Naive thymus-derived CD4-positive, alpha-beta T cell (primary cell): ENCODE data around the gene ABCA1. TPM values are rescaled to one million over a fixed set of nuclear protein-coding genes. Genes with fewer than 3 reads are reported as not detected.
"Not testable (repeated sequence)": the region's sequence is repeated elsewhere in the genome, so short reads cannot be mapped to it uniquely, and the experiment has no call there.

Experiments
- ATAC-seq: fragments of 150-1000 bp; cut with Tn5 transposase; 2 replicates; pipeline ENCODE4 v1.10.0; 2021; ENCODE audit warnings: mild to moderate bottlenecking, moderate library complexity
- CTCF ChIA-PET: fragments of 350-600 bp; sonication (Branson Sonifier 250); formaldehyde crosslinking; loops from one replicate; lab custom pipeline; 2021; ENCODE audit warnings: antibody characterized with exemption; lab: Charles Lee
- POLR2A ChIA-PET: fragments of 350-600 bp; sonication (Branson Sonifier 250); formaldehyde crosslinking; loops from one replicate; lab custom pipeline; 2021; ENCODE audit warnings: antibody characterized with exemption, inconsistent platforms; lab: Charles Lee
- DNase-seq, 9 donors: peaks; one replicate each; pipeline versions ENCODE4 v3.0.0 to v3.0.0-alpha.2; 2020 to 2022; ENCODE audit warnings: mixed read lengths in 1 of 9
- H3K27ac ChIP-seq: one replicate; pipeline ENCODE4 v1.7.0; 2013; ENCODE audit warnings: mild to moderate bottlenecking, low read depth, low read length, moderate library complexity
- H3K27me3 ChIP-seq, 2 donors: one replicate each; pipeline ENCODE4 v1.7.0; 2013; ENCODE audit warnings: low read length in 2 of 2, mild to moderate bottlenecking in 2 of 2, moderate library complexity in 2 of 2; ENCODE audit not compliant: control insufficient read depth in 2 of 2, insufficient read depth in 2 of 2
- H3K36me3 ChIP-seq, 3 experiments: 1 replicate in 2 of 3; 2 replicates in 1 of 3; pipeline ENCODE4 v1.7.0; 2013; ENCODE audit warnings: low read length in 3 of 3, mild to moderate bottlenecking in 3 of 3, moderate library complexity in 1 of 3; ENCODE audit not compliant: insufficient read depth in 3 of 3, control insufficient read depth in 2 of 3
- H3K4me1 ChIP-seq, 2 donors: one replicate each; pipeline ENCODE4 v1.7.0; 2013; ENCODE audit warnings: low read length in 2 of 2, mild to moderate bottlenecking in 2 of 2, moderate library complexity in 1 of 2; ENCODE audit not compliant: control insufficient read depth in 2 of 2, insufficient read depth in 2 of 2
- H3K4me3 ChIP-seq: 2 replicates; pipeline ENCODE4 v1.7.0; 2013; ENCODE audit warnings: mild to moderate bottlenecking, low read length
- H3K9me3 ChIP-seq, 3 experiments: 1 replicate in 2 of 3; 2 replicates in 1 of 3; pipeline ENCODE4 v1.7.0; 2013; ENCODE audit warnings: low read length in 3 of 3; ENCODE audit not compliant: control insufficient read depth in 2 of 3
- H3K27ac Mint-ChIP-seq, 9 donors: one replicate each; pipeline ENCODE4 v1.8.0; 2020 to 2022; ENCODE audit warnings: mixed read lengths in 9 of 9, mild to moderate bottlenecking in 8 of 9, moderate library complexity in 5 of 9, inconsistent platforms in 2 of 9
- H3K27me3 Mint-ChIP-seq, 5 donors: one replicate each; pipeline ENCODE4 v1.8.0; 2021 to 2022; ENCODE audit warnings: mixed read lengths in 5 of 5, mild to moderate bottlenecking in 1 of 5
- H3K36me3 Mint-ChIP-seq, 5 donors: one replicate each; pipeline ENCODE4 v1.8.0; 2020 to 2022; ENCODE audit warnings: mixed read lengths in 5 of 5, mild to moderate bottlenecking in 3 of 5, inconsistent platforms in 1 of 5
- H3K4me1 Mint-ChIP-seq, 7 donors: one replicate each; pipeline ENCODE4 v1.8.0; 2020 to 2022; ENCODE audit warnings: mixed read lengths in 7 of 7, mild to moderate bottlenecking in 3 of 7, inconsistent platforms in 1 of 7
- H3K4me3 Mint-ChIP-seq, 10 donors: one replicate each; pipeline ENCODE4 v1.8.0; 2020 to 2022; ENCODE audit warnings: mild to moderate bottlenecking in 10 of 10, mixed read lengths in 10 of 10, moderate library complexity in 6 of 10, inconsistent platforms in 2 of 10
- H3K9me3 Mint-ChIP-seq, 11 donors: one replicate each; pipeline ENCODE4 v1.8.0; 2020 to 2022; ENCODE audit warnings: mixed read lengths in 11 of 11, mild to moderate bottlenecking in 4 of 11, inconsistent platforms in 1 of 11, moderate library complexity in 1 of 11
- intact Hi-C, 2 donors: fragments of 100-400 bp; cut with micrococcal nuclease; formaldehyde crosslinking; loops; one replicate each; pipeline ENCODE4 v1.15.1; 2023
- polyA plus RNA-seq, 2 donors: library from polyadenylated mRNA; unstranded; fragments of 300-500 nt; fragmentation: Illumina TruSeq; gene quantifications; one replicate each; pipeline ENCODE4 v1.2.3, GENCODE V29; 2021
- total RNA-seq, 6 experiments: library from RNA in 5 of 6; stranded (reverse) in 5 of 6; gene quantifications; 1 replicate in 5 of 6; 2 replicates in 1 of 6; pipeline ENCODE4 v1.2.3 and lab custom pipeline; 2021 to 2026

ABCA1 gene
- total and polyA plus RNA-seq, 7 experiments from 2014 or later, result 0.25 to 19.4 (median 1.0) TPM

- H3K27me3 Mint-ChIP-seq, intact Hi-C loops, H3K27me3 ChIP-seq, H3K4me3 Mint-ChIP-seq, H3K27ac ChIP-seq, ATAC-seq, H3K9me3 ChIP-seq, H3K4me3 ChIP-seq, CTCF ChIA-PET, H3K36me3 ChIP-seq, H3K27ac Mint-ChIP-seq, DNase-seq, H3K36me3 Mint-ChIP-seq, POLR2A ChIA-PET, H3K4me1 ChIP-seq, H3K9me3 Mint-ChIP-seq: not testable (repeated sequence)
- peaks cover 0 to 10% (median 5%) of the 10 kb centered on the region in 7 donors for H3K4me1 Mint-ChIP-seq
Measured at GRCh38 chr9:104935501-104935810, 7.5 kb upstream of the ABCA1 start.

GRCh38 chr9:104934691-104935500, 6.9 kb upstream of the ABCA1 start:
- no peak overlapping the region for H3K27ac ChIP-seq
- H3K36me3 ChIP-seq, result no peaks in the 10 kb centered on the region
- intact Hi-C loops, result no loop called here
- CTCF ChIA-PET, result interaction anchor here (0.6 kb wide), 1 partner anchor 295 kb away, joined by 3 read pairs; no protein-coding TSS in a partner anchor
- Mint-ChIP-seq H3K27ac (no peak overlapping the region), H3K4me1 (peaks cover 0 to 11% (median 5%) of the 10 kb centered on the region in 7 donors), H3K36me3 (no peaks in the 10 kb centered on the region), H3K27me3 (peaks cover 0 to 7% (median 0%) of the 10 kb centered on the region in 5 donors), H3K9me3 (peaks cover 0 to 5% (median 0%) of the 10 kb centered on the region in 11 donors), H3K4me3 (no peak overlapping the region)
- no peaks in the 10 kb centered on the region for H3K27me3 ChIP-seq
- DNase-seq (no peak), ATAC-seq (no peak)
- no peaks in the 10 kb centered on the region for H3K4me1 ChIP-seq
- no peak overlapping the region for H3K4me3 ChIP-seq
- POLR2A ChIA-PET, result no interaction called here
- H3K9me3 ChIP-seq, result no peaks in the 10 kb centered on the region

GRCh38 chr9:104933091-104933490, 5.1 kb upstream of the ABCA1 start:
- H3K9me3 ChIP-seq, H3K27me3 ChIP-seq, POLR2A ChIA-PET, H3K27ac Mint-ChIP-seq, H3K4me1 ChIP-seq, DNase-seq, H3K36me3 ChIP-seq, H3K27ac ChIP-seq, H3K36me3 Mint-ChIP-seq, ATAC-seq, H3K4me3 ChIP-seq, H3K9me3 Mint-ChIP-seq, intact Hi-C loops, H3K4me3 Mint-ChIP-seq: not testable (repeated sequence)
- CTCF ChIA-PET, result interaction anchor here (0.8 kb wide), 1 partner anchor 40 kb away, joined by 3 read pairs; no protein-coding TSS in a partner anchor
- Mint-ChIP-seq H3K4me1 (peaks cover 9 to 22% (median 12%) of the 10 kb centered on the region in 7 donors), H3K27me3 (peaks cover 0 to 22% (median 0%) of the 10 kb centered on the region in 5 donors)

- DNase-seq (no peak), ATAC-seq (no peak)
- H3K4me1 ChIP-seq, result peaks cover 6 to 7% of the 10 kb centered on the region in 2 donors
- H3K27me3 ChIP-seq, result no peaks in the 10 kb centered on the region
- H3K4me3 Mint-ChIP-seq, result no peak overlapping the region
- H3K9me3 Mint-ChIP-seq, result peaks cover 0 to 5% (median 0%) of the 10 kb centered on the region in 11 donors
- ChIA-PET CTCF (no interaction called here), POLR2A (interaction anchor here (0.5 kb wide), 1 partner anchor 203 kb away, joined by 4 read pairs; no protein-coding TSS in a partner anchor)
- intact Hi-C loops, result no loop called here
- peaks cover 10 to 24% (median 18%) of the 10 kb centered on the region in 7 donors for H3K4me1 Mint-ChIP-seq
- no peak overlapping the region for H3K27ac Mint-ChIP-seq
- peaks cover 0 to 36% (median 0%) of the 10 kb centered on the region in 5 donors for H3K27me3 Mint-ChIP-seq
- no peak overlapping the region for H3K4me3 ChIP-seq
- no peaks in the 10 kb centered on the region for H3K36me3 Mint-ChIP-seq
- H3K9me3 ChIP-seq, result no peaks in the 10 kb centered on the region
- no peak overlapping the region for H3K27ac ChIP-seq
- H3K36me3 ChIP-seq, result peaks cover 0 to 4% (median 0%) of the 10 kb centered on the region in 3 experiments
Measured at GRCh38 chr9:104931256-104931655, 3.3 kb upstream of the ABCA1 start.

GRCh38 chr9:104927216-104927911, 591 bp downstream of the ABCA1 start:
- H3K27me3 ChIP-seq, result no peaks in the 10 kb centered on the region
- peak overlapping the region; percentile 84 for H3K4me3 ChIP-seq
- H3K27ac Mint-ChIP-seq, result peak overlapping the region in 8 of 9 donors; percentile 54 to 95 (median 72)
- no peaks in the 10 kb centered on the region for H3K9me3 ChIP-seq
- ChIA-PET CTCF (interaction anchor here (2.5 kb wide), 1 partner anchor 228 kb away, joined by 10 read pairs; no protein-coding TSS in a partner anchor), POLR2A (no interaction called here)
- DNase-seq, result peak; percentile 8 to 44 (median 33)
- peak overlapping the region; percentile 88 to 97 (median 96) for H3K4me3 Mint-ChIP-seq
- no peaks in the 10 kb centered on the region for H3K36me3 Mint-ChIP-seq
- peaks cover 0 to 51% (median 0%) of the 10 kb centered on the region in 5 donors for H3K27me3 Mint-ChIP-seq
- H3K9me3 Mint-ChIP-seq, result no peaks in the 10 kb centered on the region
- H3K27ac ChIP-seq, result peak overlapping the region; percentile 70
- peak; percentile 20 for ATAC-seq
- peaks cover 7 to 9% of the 10 kb centered on the region in 2 donors for H3K4me1 ChIP-seq
- peaks cover 19 to 49% (median 25%) of the 10 kb centered on the region in 7 donors for H3K4me1 Mint-ChIP-seq
- H3K36me3 ChIP-seq, result peaks cover 0 to 4% (median 0%) of the 10 kb centered on the region in 3 experiments
- intact Hi-C loops, result loop anchor here (1.0 to 2.0 kb wide), 5 partner anchors 64 to 833 kb away; partner anchors contain the start of gene SMC2 (in 1 of the 2)

GRCh38 chr9:104923740-104924139, 4.2 kb downstream of the ABCA1 start:
- Mint-ChIP-seq H3K4me3 (no peak overlapping the region), H3K27me3 (peaks cover 0 to 43% (median 0%) of the 10 kb centered on the region in 5 donors), H3K9me3 (no peaks in the 10 kb centered on the region), H3K36me3 (peaks cover 0 to 7% (median 0%) of the 10 kb centered on the region in 5 donors), H3K4me1 (peaks cover 19 to 58% (median 24%) of the 10 kb centered on the region in 7 donors), H3K27ac (no peak overlapping the region)
- ChIA-PET POLR2A (no interaction called here), CTCF (no interaction called here)
- ATAC-seq (no peak), DNase-seq (no peak)
- H3K27ac ChIP-seq, result no peak overlapping the region
- H3K4me3 ChIP-seq, result no peak overlapping the region
- intact Hi-C loops, result no loop called here
- peaks cover 0 to 4% (median 0%) of the 10 kb centered on the region in 3 experiments for H3K36me3 ChIP-seq
- H3K4me1 ChIP-seq, result peaks cover 7 to 8% of the 10 kb centered on the region in 2 donors
- no peaks in the 10 kb centered on the region for H3K9me3 ChIP-seq
- H3K27me3 ChIP-seq, result no peaks in the 10 kb centered on the region
